IMR-90 (cell line): ENCODE data around the gene ANO10. TPM values are rescaled to one million over a fixed set of nuclear protein-coding genes. Genes with fewer than 3 reads are reported as not detected.

Experiments
- ATAC-seq: fragments of 200-7000 bp; cut with Tn5 transposase; 2 replicates; pipeline ENCODE4 v1.9.1; 2020; ENCODE audit warnings: low read depth, mild to moderate bottlenecking, moderate library complexity
- BruUV-seq: library from RNA; stranded (reverse); fragments of 400-500 nt; replicated peaks from 2 replicates; lab custom pipeline; 2021; lab: Mats Ljungman, UMichigan
- CTCF ChIA-PET: fragments of 300-600 bp; formaldehyde crosslinking; extraction: SDS; loops from one replicate; lab custom pipeline; 2021; ENCODE audit warnings: antibody characterized with exemption; lab: Yijun Ruan, JAX
- POLR2A ChIA-PET: fragments of 300-600 bp; sonication (Branson Sonifier 250); formaldehyde crosslinking; loops from one replicate; lab custom pipeline; 2022; ENCODE audit warnings: antibody characterized with exemption; ENCODE audit not compliant: unreplicated experiment; lab: Charles Lee
- DNase-seq: peaks from one replicate; pipeline ENCODE4 v3.0.0; 2013
- H2AFZ ChIP-seq: replicated peaks from 2 replicates; pipeline ENCODE3; 2013; ENCODE audit warnings: low read length, mild to moderate bottlenecking; ENCODE audit not compliant: poor library complexity
- H2AK5ac ChIP-seq: 2 replicates; pipeline ENCODE4 v1.6.1; 2013; ENCODE audit warnings: low read depth, low read length, inconsistent platforms
- H2AK9ac ChIP-seq: replicated peaks from 2 replicates; pipeline ENCODE3; 2013; ENCODE audit warnings: mild to moderate bottlenecking, low read depth, low read length, moderate library complexity; ENCODE audit not compliant: poor library complexity
- H2BK120ac ChIP-seq: 2 replicates; pipeline ENCODE4 v1.6.1; 2013; ENCODE audit warnings: low read depth, low read length, inconsistent platforms
- H2BK15ac ChIP-seq: 3 replicates; pipeline ENCODE4 v1.6.1; 2013; ENCODE audit warnings: low read depth, low read length, inconsistent platforms
- H2BK20ac ChIP-seq: 2 replicates; pipeline ENCODE4 v1.6.1; 2013; ENCODE audit warnings: low read depth, mild to moderate bottlenecking, inconsistent platforms, low read length, moderate library complexity
- H2BK5ac ChIP-seq: 2 replicates; pipeline ENCODE4 v1.6.1; 2013; ENCODE audit warnings: mild to moderate bottlenecking, low read depth, low read length, inconsistent platforms; ENCODE audit not compliant: poor library complexity, severe bottlenecking
- H3K14ac ChIP-seq: replicated peaks from 2 replicates; pipeline ENCODE4 v1.6.1; 2013; ENCODE audit warnings: low read depth, low read length, inconsistent platforms
- H3K18ac ChIP-seq: 2 replicates; pipeline ENCODE4 v1.6.1; 2013; ENCODE audit warnings: low read depth, low read length, control low read depth
- H3K23ac ChIP-seq: 2 replicates; pipeline ENCODE4 v1.6.1; 2013; ENCODE audit warnings: low read depth, low read length, inconsistent platforms
- H3K27ac ChIP-seq: 2 replicates; pipeline ENCODE4 v1.5.1; 2013; ENCODE audit warnings: mild to moderate bottlenecking, control low read depth, low read length; ENCODE audit not compliant: insufficient read depth
- H3K27me3 ChIP-seq: 2 replicates; pipeline ENCODE4 v1.6.1; 2013; ENCODE audit warnings: low read length; ENCODE audit not compliant: control insufficient read depth, insufficient read depth
- H3K36me3 ChIP-seq: 2 replicates; pipeline ENCODE4 v1.6.1; 2013; ENCODE audit warnings: low read length, mixed read lengths; ENCODE audit not compliant: control insufficient read depth, insufficient read depth
- H3K4ac ChIP-seq: 2 replicates; pipeline ENCODE4 v1.6.1; 2013; ENCODE audit warnings: low read depth, low read length, inconsistent platforms
- H3K4me1 ChIP-seq: 2 replicates; pipeline ENCODE4 v1.6.1; 2013; ENCODE audit warnings: low read length, mixed read lengths; ENCODE audit not compliant: control insufficient read depth, insufficient read depth
- H3K4me2 ChIP-seq: 2 replicates; pipeline ENCODE4 v1.6.1; 2013; ENCODE audit warnings: low read depth, mild to moderate bottlenecking, control low read depth, low read length, moderate library complexity
- H3K4me3 ChIP-seq: 2 replicates; pipeline ENCODE4 v1.5.1; 2013; ENCODE audit warnings: low read depth, mild to moderate bottlenecking, control low read depth, low read length, moderate library complexity; ENCODE audit not compliant: insufficient read depth
- H3K56ac ChIP-seq: 2 replicates; pipeline ENCODE4 v1.6.1; 2013; ENCODE audit warnings: low read length, inconsistent platforms; ENCODE audit not compliant: insufficient read depth; ENCODE audit errors: extremely low read depth
- H3K79me1 ChIP-seq, 2 experiments: 2 replicates each; pipeline ENCODE4 v1.6.1; 2013; ENCODE audit warnings: low read length in 2 of 2, inconsistent platforms in 1 of 2, low read depth in 1 of 2
- H3K9ac ChIP-seq: 2 replicates; pipeline ENCODE4 v1.6.1; 2013; ENCODE audit warnings: low read depth, low read length, control low read depth
- H3K9me1 ChIP-seq: 2 replicates; pipeline ENCODE4 v1.6.1; 2013; ENCODE audit warnings: low read length, inconsistent platforms; ENCODE audit not compliant: insufficient read depth
- H3K9me3 ChIP-seq: 2 replicates; pipeline ENCODE4 v1.6.1; 2013; ENCODE audit warnings: low read length; ENCODE audit not compliant: control insufficient read depth, insufficient read depth
- H4K20me1 ChIP-seq: 2 replicates; pipeline ENCODE4 v1.6.1; 2013; ENCODE audit warnings: low read length, inconsistent platforms; ENCODE audit not compliant: insufficient read depth
- H4K5ac ChIP-seq: 2 replicates; pipeline ENCODE4 v1.6.1; 2013; ENCODE audit warnings: mild to moderate bottlenecking, low read depth, low read length, control low read depth
- H4K8ac ChIP-seq, 2 experiments: 2 replicates each; pipeline ENCODE4 v1.6.1; 2013; ENCODE audit warnings: low read depth in 2 of 2, low read length in 2 of 2, control low read depth in 1 of 2, inconsistent platforms in 1 of 2
- H4K91ac ChIP-seq: 2 replicates; pipeline ENCODE4 v1.6.1; 2013; ENCODE audit warnings: low read depth, low read length, inconsistent platforms; ENCODE audit not compliant: insufficient read depth
- CHD1 ChIP-seq: IDR thresholded peaks from 2 replicates; pipeline ENCODE4 v1.6.1; 2012; ENCODE audit warnings: low read depth, low read length, improper control_type of control experiment
- FOS ChIP-seq: fragments of 150-350 bp; IDR thresholded peaks from 2 replicates; pipeline ENCODE4 v1.6.1; 2016; ENCODE audit warnings: low read depth, low read length
- MAZ ChIP-seq: IDR thresholded peaks from 2 replicates; pipeline ENCODE4 v1.6.1; 2012; ENCODE audit warnings: low read depth, mild to moderate bottlenecking, low read length, improper control_type of control experiment, moderate library complexity, borderline replicate concordance
- MXI1 ChIP-seq: IDR thresholded peaks from 2 replicates; pipeline ENCODE4 v1.6.1; 2012; ENCODE audit warnings: low read depth, mild to moderate bottlenecking, low read length, moderate library complexity, borderline replicate concordance
- POLR2A ChIP-seq: IDR thresholded peaks from 2 replicates; pipeline ENCODE4 v1.6.1; 2012; ENCODE audit warnings: mild to moderate bottlenecking, low read depth, low read length
- RCOR1 ChIP-seq: IDR thresholded peaks from 2 replicates; pipeline ENCODE4 v1.6.1; 2012; ENCODE audit warnings: mild to moderate bottlenecking, low read length, improper control_type of control experiment; ENCODE audit not compliant: insufficient replicate concordance
- RFX5 ChIP-seq: IDR thresholded peaks from 2 replicates; pipeline ENCODE4 v1.8.0; 2012; ENCODE audit warnings: low read depth, mild to moderate bottlenecking, low read length, moderate library complexity
- SMC3 ChIP-seq: fragments of 150-350 bp; IDR thresholded peaks from 2 replicates; pipeline ENCODE4 v1.6.1; 2016; ENCODE audit warnings: low read depth, mild to moderate bottlenecking, antibody characterized with exemption, low read length, moderate library complexity
- WGBS, 2 experiments: methylation state at CpG; one replicate each; pipeline versions ENCODE4 v1.1.5 to v1.1.7; 2013; ENCODE audit warnings: missing lambda C conversion rate in 2 of 2; ENCODE audit not compliant: insufficient read length in 1 of 2; ENCODE audit errors: extremely low coverage in 2 of 2; 5-methylcytosine and 5-hydroxymethylcytosine counted together
- dilution Hi-C: fragments of 300-500 bp; cut with HindIII; formaldehyde crosslinking; loops from one replicate; pipeline ENCODE4 v1.14.3; 2018; ENCODE audit warnings: low sequenced_read_pairs; ENCODE audit not compliant: unreplicated experiment
- in situ Hi-C: fragments of 300-500 bp; cut with MboI; formaldehyde crosslinking; loops from 3 replicates; pipeline ENCODE4 v1.14.3; 2019; ENCODE audit warnings: low sequenced_read_pairs, inconsistent platforms, mixed read lengths
- intact Hi-C: fragments of 100-400 bp; cut with micrococcal nuclease; formaldehyde crosslinking; loops from 2 replicates; pipeline ENCODE4 v1.10.0; 2022
- polyA plus RNA-seq, 3 experiments: library from polyadenylated mRNA; depleted of rRNA; stranded (reverse); fragments of >200 nt; gene quantifications; 2 replicates each; pipeline ENCODE4 v1.2.3, GENCODE V29; 2012; ENCODE audit warnings: low replicate concordance in 1 of 3
- total RNA-seq: library from RNA; depleted of rRNA; stranded (reverse); fragments of >200 nt; gene quantifications from 2 replicates; pipeline ENCODE4 v1.2.3, GENCODE V29; 2012
- TF ChIP-seq, protein P1 (sequence below): fragments of 150-350 bp; IDR thresholded peaks from 2 replicates; pipeline ENCODE4 v1.6.1; 2017; ENCODE audit warnings: mild to moderate bottlenecking, antibody characterized with exemption, low read length, low read depth
- TF ChIP-seq, protein P2 (sequence below): conservative IDR thresholded peaks from 2 replicates; pipeline ENCODE4 v1.5.1; 2012; ENCODE audit warnings: mild to moderate bottlenecking, low read depth, low read length, improper control_type of control experiment
- TF ChIP-seq, protein P3 (sequence below): fragments of 150-350 bp; IDR thresholded peaks from 2 replicates; pipeline ENCODE4 v1.6.1; 2016; ENCODE audit warnings: low read depth, mild to moderate bottlenecking, low read length, moderate library complexity, borderline replicate concordance

ANO10 gene
- total and polyA plus RNA-seq, 2 of the 4 experiments (the other 2 are of a cell fraction), result 28.5 to 41.6 TPM

DNA sequence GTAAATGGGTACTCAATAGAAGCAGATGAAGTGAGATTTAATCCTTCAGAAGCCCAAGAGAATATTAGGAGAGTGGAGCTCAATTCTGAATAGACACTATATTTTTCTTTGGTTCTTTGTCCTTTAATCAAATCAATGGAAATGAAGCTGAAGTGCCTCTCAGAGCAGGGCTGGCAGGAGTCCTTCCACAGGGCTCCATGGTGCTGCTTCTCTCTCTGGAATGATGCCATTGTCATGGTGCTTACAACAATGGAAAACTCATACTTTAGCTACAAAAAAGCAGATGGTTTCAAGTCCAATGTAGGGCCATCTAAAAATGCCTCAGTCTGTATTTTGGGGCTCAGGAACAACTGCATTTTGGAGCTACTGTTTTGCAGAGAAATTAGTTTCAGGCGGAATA lies 210.4 kb downstream of the ANO10 start:
- H4K91ac ChIP-seq, result no peak overlapping the region
- no CpG with 5 or more reads among the region's 1 CpG for WGBS, 2 experiments
- H3K27me3 ChIP-seq, result no peaks in the 10 kb centered on the region
- TF ChIP-seq CHD1 (no peak), FOS (no peak), RFX5 (no peak), SMC3 (no peak), MAZ (no peak), POLR2A (no peak), RCOR1 (no peak), MXI1 (no peak)
- TF ChIP-seq, protein P1, sequence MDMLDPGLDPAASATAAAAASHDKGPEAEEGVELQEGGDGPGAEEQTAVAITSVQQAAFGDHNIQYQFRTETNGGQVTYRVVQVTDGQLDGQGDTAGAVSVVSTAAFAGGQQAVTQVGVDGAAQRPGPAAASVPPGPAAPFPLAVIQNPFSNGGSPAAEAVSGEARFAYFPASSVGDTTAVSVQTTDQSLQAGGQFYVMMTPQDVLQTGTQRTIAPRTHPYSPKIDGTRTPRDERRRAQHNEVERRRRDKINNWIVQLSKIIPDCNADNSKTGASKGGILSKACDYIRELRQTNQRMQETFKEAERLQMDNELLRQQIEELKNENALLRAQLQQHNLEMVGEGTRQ, result no peak
- TF ChIP-seq, protein P2, sequence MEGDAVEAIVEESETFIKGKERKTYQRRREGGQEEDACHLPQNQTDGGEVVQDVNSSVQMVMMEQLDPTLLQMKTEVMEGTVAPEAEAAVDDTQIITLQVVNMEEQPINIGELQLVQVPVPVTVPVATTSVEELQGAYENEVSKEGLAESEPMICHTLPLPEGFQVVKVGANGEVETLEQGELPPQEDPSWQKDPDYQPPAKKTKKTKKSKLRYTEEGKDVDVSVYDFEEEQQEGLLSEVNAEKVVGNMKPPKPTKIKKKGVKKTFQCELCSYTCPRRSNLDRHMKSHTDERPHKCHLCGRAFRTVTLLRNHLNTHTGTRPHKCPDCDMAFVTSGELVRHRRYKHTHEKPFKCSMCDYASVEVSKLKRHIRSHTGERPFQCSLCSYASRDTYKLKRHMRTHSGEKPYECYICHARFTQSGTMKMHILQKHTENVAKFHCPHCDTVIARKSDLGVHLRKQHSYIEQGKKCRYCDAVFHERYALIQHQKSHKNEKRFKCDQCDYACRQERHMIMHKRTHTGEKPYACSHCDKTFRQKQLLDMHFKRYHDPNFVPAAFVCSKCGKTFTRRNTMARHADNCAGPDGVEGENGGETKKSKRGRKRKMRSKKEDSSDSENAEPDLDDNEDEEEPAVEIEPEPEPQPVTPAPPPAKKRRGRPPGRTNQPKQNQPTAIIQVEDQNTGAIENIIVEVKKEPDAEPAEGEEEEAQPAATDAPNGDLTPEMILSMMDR, result no peak
- TF ChIP-seq, protein P3, sequence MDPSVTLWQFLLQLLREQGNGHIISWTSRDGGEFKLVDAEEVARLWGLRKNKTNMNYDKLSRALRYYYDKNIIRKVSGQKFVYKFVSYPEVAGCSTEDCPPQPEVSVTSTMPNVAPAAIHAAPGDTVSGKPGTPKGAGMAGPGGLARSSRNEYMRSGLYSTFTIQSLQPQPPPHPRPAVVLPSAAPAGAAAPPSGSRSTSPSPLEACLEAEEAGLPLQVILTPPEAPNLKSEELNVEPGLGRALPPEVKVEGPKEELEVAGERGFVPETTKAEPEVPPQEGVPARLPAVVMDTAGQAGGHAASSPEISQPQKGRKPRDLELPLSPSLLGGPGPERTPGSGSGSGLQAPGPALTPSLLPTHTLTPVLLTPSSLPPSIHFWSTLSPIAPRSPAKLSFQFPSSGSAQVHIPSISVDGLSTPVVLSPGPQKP, result no peak
- no TSS peak for BruUV-seq
- H3K4ac ChIP-seq, result no peak overlapping the region
- no peak overlapping the region for H3K18ac ChIP-seq
- H2BK120ac ChIP-seq, result no peak overlapping the region
- no peak overlapping the region for H2BK20ac ChIP-seq
- H3K4me3 ChIP-seq, result no peak overlapping the region
- CTCF ChIA-PET, result no interaction called here
- no peak overlapping the region for H2BK5ac ChIP-seq
- no peak overlapping the region for H2AFZ ChIP-seq
- DNase-seq (no peak), ATAC-seq (no peak)
- H3K36me3 ChIP-seq, result no peaks in the 10 kb centered on the region
- H4K5ac ChIP-seq, result no peak overlapping the region
- POLR2A ChIA-PET, result no interaction called here
- H3K9me3 ChIP-seq, result no peaks in the 10 kb centered on the region
- H3K9ac ChIP-seq, result no peak overlapping the region
- H3K14ac ChIP-seq, result no peak overlapping the region
- intact Hi-C loops, result no loop called here
- no peak overlapping the region for H2AK9ac ChIP-seq
- H3K56ac ChIP-seq, result no peak overlapping the region
- H2AK5ac ChIP-seq, result no peak overlapping the region
- dilution Hi-C loops, result no loop called here
- H3K79me1 ChIP-seq, result no peaks in the 10 kb centered on the region
- peaks cover under 1% of the 10 kb centered on the region for H3K4me1 ChIP-seq
- H3K23ac ChIP-seq, result no peak overlapping the region
- no peak overlapping the region for H3K4me2 ChIP-seq
- H4K8ac ChIP-seq, result no peak overlapping the region
- in situ Hi-C loops, result no loop called here
- H2BK15ac ChIP-seq, result no peak overlapping the region
- no peak overlapping the region for H3K27ac ChIP-seq
- no peaks in the 10 kb centered on the region for H4K20me1 ChIP-seq
- peaks cover 5% of the 10 kb centered on the region; the same call in 1 of the 2 replicates for H3K9me1 ChIP-seq
